Measurements from ENCODE around the gene GK.
"Not testable (repeated sequence)": the region's sequence is repeated elsewhere in the genome, so short reads cannot be mapped to it uniquely, and the experiment has no call there.

Gene GK

GRCh38 chrX:30712214-30712613, 59.0 kb downstream of the GK start:
- no peak for DNase-seq (ENCODE audit: low spot score)

DNA sequence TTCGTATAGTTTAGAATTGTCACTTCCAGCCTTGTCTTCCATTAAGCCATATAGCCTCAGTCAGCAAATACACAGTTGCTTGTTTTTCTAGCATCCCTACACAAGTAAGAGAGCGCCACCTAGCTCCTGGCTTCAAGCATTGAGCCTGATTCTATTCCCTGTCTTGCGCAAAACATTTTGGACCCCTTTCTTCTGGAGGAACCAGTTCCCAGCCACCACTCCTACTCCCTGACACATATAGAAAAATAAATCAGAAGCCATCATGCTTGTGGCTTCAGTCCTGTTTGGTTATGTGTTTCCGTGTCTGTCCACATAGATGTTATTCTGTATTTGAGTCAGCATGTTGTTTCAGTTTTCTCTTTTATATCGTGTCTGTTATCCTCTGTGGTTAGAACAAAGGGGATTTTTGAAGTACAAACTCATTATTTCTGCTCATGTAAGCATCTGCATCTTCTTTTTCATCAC, 59.9 kb downstream of the GK start:
- DNase-seq (ENCODE audit: low spot score): peak; percentile 35

DNA sequence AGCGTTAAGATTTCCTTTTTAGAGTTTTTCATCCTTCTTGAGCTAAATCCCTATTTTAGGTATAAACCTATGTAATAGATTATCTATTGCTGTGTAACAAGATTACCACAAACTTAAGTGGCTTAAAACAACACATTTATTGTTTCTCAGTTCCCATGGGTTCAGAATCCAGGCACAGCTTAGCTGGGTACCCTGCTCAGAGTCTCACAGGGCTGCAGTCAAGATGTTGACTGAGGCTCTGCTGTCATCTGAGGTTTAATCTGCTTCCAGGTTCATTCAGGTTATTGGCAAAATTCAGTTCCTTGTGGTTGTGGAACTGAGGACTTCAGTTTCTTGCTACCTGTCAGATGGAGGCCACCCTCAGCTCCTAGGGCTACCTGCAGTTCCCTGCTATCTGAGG, 60.9 kb downstream of the GK start:
- DNase-seq (ENCODE audit: low spot score): no peak

GRCh38 chrX:30715976-30716375, 62.8 kb downstream of the GK start:
- DNase-seq (ENCODE audit: low spot score): no peak

DNA sequence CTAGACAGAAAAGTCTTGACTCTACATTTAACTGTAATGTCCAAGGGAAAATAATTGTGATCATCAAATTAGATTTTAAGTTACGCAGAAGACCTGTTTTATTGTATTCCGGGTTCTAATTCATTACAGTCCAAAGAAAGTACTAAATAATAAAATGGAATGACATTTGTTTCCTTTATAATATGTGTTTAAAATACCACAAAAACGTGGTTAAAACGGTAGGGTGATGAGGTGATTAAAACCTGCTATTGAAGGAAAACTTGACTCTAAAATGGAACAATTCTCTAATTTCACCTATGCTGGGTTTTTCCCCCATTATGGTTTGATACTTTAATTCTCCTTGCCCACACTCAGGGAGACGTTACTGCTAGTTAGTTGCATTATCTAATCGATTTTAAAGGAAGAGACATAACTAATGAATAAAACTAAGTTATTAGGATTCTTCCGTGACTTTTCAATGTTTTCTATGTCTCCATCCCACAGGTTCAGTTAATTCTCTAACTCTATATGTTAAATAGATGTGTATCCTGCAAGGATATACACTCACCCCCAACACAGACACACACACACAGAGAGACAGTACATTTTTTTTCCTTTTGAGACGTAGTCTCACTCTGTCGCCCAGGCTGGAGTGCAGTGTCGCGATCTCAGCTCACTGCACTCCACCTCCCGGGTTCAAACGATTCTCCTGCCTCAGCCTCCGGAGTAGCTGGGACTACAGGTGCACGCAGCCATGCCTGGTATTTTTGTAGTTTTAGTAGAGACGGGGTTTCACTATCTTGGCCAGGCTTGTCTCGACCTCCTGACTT, 80.8 kb downstream of the GK start:
- DNase-seq (ENCODE audit: low spot score): no peak

DNA sequence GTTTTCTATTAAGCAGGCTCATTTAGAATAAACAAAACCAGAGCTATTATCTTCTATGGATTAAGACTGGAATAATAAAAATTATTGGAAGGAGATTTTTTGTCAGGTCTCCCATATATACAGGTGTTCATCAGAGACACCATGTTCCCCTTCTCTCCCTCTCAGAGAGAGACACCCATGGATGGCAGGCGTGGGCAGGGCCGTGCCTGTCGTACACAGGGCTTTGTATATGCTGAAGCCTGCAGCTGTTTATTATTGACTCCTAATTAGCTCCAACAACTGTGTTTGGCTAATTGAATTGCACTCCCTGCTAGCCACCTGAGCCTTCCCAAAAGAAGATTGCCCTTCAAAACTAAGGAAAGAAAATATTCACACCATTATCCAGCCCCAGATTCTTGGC, 81.6 kb downstream of the GK start:
- DNase-seq (ENCODE audit: low spot score): no peak

DNA sequence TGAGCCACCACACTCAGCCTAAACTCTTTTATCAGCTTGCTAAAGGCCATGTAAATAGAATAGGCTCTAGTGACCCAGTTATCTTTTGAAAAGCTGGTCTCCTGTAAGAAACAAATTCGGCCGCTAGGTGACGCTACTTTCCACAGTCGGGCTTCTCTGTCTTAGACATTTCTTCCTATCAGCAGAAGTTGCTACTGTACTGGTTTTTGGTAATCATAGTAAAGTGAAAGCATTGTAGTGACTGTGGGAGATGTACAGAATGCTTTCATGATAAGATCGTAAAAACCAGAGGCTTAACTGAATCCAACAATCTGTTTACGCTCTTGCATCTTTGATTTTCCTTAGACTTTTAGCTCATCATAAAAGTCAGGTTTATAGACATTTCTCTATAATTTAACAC, 82.6 kb downstream of the GK start:
- DNase-seq (ENCODE audit: low spot score): peak; percentile 13

DNA sequence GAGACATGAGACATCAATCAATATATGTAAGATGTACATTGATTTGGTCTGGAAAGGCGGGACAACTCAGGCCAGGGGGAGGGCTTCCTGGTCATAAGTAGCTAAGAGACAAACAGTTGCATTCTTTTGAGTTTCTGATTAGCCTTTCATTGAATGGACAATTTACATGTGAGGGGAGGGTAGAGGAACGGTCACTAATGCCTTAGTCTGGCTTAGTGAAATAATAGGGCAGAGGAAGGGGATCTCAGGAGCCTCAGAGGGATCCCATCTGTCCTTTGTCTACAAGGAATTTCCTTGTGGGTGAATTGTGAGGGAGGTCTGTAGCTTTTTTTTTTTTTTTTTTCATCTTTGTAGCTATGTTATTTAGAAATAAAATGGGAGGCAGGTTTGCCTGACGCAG, 88.3 kb downstream of the GK start:
- no peak for DNase-seq (ENCODE audit: low spot score)

DNA sequence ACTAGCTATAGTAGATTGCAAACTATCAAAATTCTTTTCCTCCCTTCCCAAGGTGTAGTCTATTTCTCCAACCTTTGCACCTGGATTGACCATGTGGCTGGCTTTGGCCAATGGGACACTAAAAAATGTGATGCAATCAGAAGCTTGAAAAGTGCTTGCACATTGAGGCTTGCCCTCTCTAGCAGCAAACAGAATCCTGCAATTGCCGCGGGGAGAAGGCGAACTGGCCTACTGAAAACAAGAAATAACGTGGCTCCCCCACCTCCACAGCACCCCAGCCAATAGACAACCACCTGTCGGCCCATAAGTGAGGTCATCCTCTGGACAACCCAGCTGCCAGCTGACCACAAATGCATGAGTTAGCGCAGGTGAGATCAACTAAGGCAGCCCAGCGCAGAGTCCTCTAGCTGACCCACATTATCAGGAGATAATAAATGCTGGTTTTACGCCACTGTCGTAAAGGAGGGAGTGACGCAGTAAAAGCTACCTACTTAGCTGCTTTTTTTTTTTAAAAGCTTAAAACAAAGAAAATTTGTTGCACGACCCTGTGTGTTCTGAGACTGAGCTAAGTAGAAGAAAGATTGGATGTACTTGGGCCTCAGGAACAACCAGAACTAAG, 95.2 kb downstream of the GK start:
- no peak for DNase-seq (ENCODE audit: low spot score)

DNA sequence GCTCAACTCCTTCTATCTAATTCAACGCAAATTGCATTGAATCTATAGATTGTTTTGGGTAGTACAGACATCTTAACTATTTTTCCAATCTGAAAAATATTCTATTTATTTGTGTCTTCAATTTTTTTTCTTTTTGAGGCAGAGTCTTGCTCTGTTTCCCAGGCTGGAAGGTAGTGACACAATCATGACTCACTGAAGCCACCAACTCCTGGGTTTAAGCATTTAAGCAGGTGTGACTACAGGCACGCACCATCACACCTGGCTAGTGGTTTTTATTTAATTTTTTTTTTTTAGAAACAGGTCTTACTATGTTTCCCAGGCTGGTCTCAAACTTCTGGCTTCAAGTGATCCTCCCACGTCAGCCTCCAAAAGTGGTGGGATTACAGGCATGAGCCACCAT, 98.3 kb downstream of the GK start:
- DNase-seq (ENCODE audit: low spot score): no peak

GRCh38 chrX:30762755-30763154, 109.5 kb downstream of the GK start:
- DNase-seq (ENCODE audit: low spot score): no peak

GRCh38 chrX:30773764-30774163, 120.5 kb downstream of the GK start:
- DNase-seq (ENCODE audit: low spot score): not testable (repeated sequence)

DNA sequence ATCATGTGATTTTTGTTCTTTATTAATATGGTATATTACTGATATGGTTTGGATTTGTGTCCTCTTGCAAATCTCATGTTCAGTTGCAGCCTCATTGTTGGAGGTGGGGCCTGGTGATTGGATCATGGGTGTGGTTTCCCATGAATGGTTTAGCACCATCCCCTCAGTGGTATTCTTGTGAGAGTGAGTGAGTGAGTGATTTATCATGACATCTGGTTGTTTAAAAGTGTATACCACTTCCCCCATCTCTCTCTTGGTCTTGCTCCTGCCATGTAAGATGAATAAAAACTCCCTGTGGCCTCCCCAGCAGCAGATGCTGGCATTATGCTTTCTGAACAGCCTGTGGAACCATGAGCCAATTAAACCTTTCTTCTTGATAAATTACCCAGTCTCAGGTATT, 124.4 kb downstream of the GK start:
- no peak for DNase-seq (ENCODE audit: low spot score)

- DNase-seq (ENCODE audit: low spot score): no peak
These were observed 126.3 kb downstream of the GK start for GRCh38 chrX:30779453-30780030.

All from globus pallidus (tissue), 1 donor.